Adipocyte (in vitro differentiated cells): ENCODE data around the gene NRCAM.

Experiments used
- DNase-seq: peaks from one replicate; pipeline ENCODE4 v3.0.0-alpha.2; 2015; ENCODE audit warnings: low read depth
- H3K27me3 ChIP-seq: replicated peaks from 2 replicates; pipeline ENCODE4 v1.7.0; 2013; ENCODE audit warnings: mild to moderate bottlenecking, low read length, moderate library complexity; ENCODE audit not compliant: control insufficient read depth, insufficient read depth
- H3K36me3 ChIP-seq: 2 replicates; pipeline ENCODE4 v1.7.0; 2013; ENCODE audit warnings: low read length, mild to moderate bottlenecking, moderate library complexity; ENCODE audit not compliant: control insufficient read depth, insufficient read depth, severe bottlenecking
- H3K4me1 ChIP-seq: 2 replicates; pipeline ENCODE4 v1.7.0; 2013; ENCODE audit warnings: mild to moderate bottlenecking, low read length, moderate library complexity; ENCODE audit not compliant: control insufficient read depth, insufficient read depth
- H3K4me3 ChIP-seq: 2 replicates; pipeline ENCODE4 v1.7.0; 2013; ENCODE audit warnings: mild to moderate bottlenecking, low read length, moderate library complexity
- H3K9ac ChIP-seq: 2 replicates; pipeline ENCODE4 v1.7.0; 2013; ENCODE audit warnings: mild to moderate bottlenecking, low read length, moderate library complexity
- H3K9me3 ChIP-seq: 2 replicates; pipeline ENCODE4 v1.7.0; 2013; ENCODE audit warnings: mild to moderate bottlenecking, low read length, moderate library complexity; ENCODE audit not compliant: control insufficient read depth

The NRCAM gene

DNA sequence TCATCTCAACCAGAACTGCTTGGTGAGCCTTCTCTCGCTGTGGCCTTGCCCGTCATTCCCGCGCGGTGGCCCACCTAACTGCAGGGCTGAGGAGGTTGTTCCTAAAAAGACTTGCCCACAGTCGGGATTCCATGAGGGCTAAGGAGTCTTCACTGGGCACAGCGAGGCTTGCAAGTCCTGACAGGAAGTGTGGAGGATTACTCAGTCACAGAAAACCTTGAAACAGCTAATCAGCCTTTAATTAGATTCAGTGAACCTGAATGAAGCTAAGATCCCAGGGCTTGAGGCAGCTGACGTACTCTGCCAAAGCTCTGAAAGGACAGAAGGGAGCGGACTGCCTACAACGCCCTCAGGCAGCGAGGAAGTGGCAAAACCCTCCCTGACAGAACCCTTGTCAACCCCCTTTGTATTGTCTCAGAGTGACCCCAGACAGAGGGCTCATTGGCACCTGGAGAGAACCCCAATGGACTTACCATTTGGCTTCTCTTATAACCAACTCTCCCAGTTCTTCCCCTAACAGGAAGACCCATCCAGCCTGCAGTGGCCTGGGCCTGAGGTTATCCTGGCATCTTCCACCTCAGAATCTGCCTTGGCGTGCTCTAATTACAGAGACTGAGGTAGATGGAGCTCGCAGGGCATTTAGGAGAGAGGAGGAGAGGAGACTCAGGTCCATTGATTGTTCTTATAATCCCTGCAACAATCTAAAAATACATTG lies 323.5 kb downstream of the NRCAM start:
- no peak for DNase-seq
- Histone ChIP-seq H3K4me3 (no peak overlapping the region), H3K9ac (no peak overlapping the region), H3K36me3 (no peaks in the 10 kb centered on the region), H3K4me1 (peaks cover 13% of the 10 kb centered on the region), H3K9me3 (no peaks in the 10 kb centered on the region), H3K27me3 (no peaks in the 10 kb centered on the region)

DNA sequence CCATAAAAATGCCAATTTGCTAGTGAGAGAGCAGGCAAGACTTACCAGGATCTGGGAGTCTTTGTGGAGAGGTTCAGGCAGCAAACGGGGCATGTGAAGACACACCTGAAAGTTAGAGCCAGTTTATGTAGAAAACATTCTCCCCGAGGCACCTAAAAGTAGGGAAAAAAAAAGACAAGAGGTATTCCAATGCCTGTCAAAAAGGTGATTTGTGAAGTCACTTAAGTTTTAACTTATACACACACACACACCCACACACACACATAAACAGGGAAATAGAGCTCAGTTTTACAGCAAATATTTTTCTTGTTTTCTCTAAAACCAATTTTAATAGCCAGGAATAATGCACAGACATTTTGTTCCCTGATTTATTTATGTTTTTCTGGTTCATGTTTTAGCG lies 326.0 kb downstream of the NRCAM start, which contains the start of gene LAMB4:
TSS of gene LAMB4 (minus strand) at position 101 of the 400 bp plus-strand sequence. CDS start 7,197 bp downstream, outside the sequence.
- DNase-seq = no peak
- H3K36me3 ChIP-seq = no peaks in the 10 kb centered on the region
- peaks cover 13% of the 10 kb centered on the region for H3K4me1 ChIP-seq
- H3K9ac ChIP-seq = no peak within 1 kb of the TSS
- H3K4me3 ChIP-seq = no peak within 1 kb of the TSS
- H3K9me3 ChIP-seq = no peaks in the 10 kb centered on the region
- no peaks in the 10 kb centered on the region for H3K27me3 ChIP-seq

DNA sequence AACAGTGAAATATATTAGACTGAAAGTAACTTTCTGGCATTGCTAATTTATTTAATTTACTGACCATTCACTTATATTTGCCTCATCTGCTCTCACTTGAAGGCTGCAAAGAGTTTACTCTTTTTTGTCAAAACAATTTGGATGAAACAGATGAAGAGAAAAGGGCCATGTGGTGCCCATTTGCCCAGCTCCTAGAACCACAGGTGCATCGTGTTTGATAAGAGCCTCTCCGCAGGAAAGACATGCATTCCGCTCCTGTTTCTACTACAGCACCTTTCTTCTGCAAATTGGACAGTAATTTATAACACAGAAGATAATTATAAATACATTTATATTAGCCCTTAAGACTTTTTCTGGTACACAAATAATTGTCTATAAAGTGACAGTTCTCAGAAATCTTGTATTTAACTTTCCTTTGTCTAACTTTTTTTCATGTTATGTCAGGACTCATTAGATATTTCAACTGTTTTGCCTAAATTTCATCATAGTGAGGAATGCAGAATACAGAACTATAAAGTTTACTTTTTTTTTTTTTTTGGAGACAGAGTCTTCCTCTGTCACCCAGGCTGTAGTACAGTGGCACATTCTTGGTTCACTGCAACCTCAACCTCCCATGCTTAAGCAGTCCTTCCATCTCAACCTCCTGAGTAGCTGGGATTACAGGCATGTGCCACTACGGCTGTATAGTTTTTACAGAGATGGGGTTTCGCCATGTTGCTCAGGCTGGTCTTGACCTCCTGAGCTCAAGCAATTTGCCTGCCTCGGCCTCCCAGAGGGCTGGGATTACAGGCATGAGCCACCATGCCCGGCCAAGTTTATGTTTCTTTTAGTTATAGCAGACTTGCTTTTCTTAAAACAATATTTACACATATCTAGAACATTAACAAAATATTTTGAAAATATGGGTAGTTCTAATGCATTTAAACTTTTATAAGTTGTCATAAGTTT lies 326.9 kb downstream of the NRCAM start:
- no peaks in the 10 kb centered on the region for H3K9me3 ChIP-seq
- H3K4me3 ChIP-seq = no peak overlapping the region
- H3K27me3 ChIP-seq = no peaks in the 10 kb centered on the region
- peak; percentile 67 for DNase-seq
- H3K36me3 ChIP-seq = no peaks in the 10 kb centered on the region
- peaks cover 21% of the 10 kb centered on the region for H3K4me1 ChIP-seq
- H3K9ac ChIP-seq = no peak overlapping the region

- no peaks in the 10 kb centered on the region for H3K9me3 ChIP-seq
These were observed 327.7 kb downstream of the NRCAM start for GRCh38 chr7:108128514-108128913.

DNA sequence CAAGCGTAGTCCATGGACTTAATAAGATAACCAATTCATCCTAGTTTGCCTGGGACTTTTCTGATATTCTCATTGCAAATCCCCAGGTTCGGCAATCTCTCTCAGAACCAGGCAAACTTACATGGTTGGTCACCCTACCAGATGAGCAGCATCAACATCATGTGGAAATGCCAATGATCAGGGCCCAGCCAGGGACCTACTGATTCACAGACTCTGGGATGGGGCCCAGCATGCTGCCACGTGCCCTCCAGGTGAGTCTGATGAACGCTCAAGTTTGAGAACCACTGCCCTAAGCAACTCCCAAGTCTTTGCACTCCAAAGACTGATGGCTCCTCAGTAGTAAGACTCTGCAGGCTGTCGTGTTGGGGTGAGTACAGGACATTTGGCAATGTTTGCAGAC lies 328.8 kb downstream of the NRCAM start:
- no peaks in the 10 kb centered on the region for H3K36me3 ChIP-seq
- no peaks in the 10 kb centered on the region for H3K9me3 ChIP-seq
- no peaks in the 10 kb centered on the region for H3K27me3 ChIP-seq
- no peak overlapping the region for H3K4me3 ChIP-seq
- no peak overlapping the region for H3K9ac ChIP-seq
- H3K4me1 ChIP-seq = peaks cover 21% of the 10 kb centered on the region
- DNase-seq = no peak

More at GRCh38 chr7:108128514-108128913, 327.7 kb downstream of the NRCAM start:
- Histone ChIP-seq H3K27me3 (no peaks in the 10 kb centered on the region), H3K9ac (no peak overlapping the region), H3K4me1 (peaks cover 21% of the 10 kb centered on the region), H3K4me3 (no peak overlapping the region), H3K36me3 (no peaks in the 10 kb centered on the region)
- no peak for DNase-seq

DNA sequence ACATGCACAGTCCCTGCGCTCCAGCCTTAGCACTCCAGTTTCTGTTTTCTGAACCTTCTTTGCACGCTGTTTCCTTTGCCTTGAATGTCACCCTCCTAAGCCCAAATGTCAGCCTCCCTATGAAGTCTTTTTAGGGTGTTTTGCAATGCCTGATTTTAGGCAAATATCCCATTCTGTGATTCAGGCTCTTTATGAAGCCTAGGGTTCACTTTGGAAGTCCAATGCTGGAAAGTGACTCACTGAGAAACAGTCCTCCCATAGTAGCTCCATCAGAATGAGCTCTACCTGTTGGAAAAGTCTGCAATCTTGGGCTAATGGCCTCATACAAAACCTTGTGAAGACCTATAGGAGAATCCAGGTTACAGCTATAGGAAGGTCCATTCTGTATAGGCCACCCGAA lies 331.4 kb downstream of the NRCAM start:
- no peak overlapping the region for H3K4me3 ChIP-seq
- no peaks in the 10 kb centered on the region for H3K27me3 ChIP-seq
- peaks cover 18% of the 10 kb centered on the region for H3K4me1 ChIP-seq
- H3K36me3 ChIP-seq = no peaks in the 10 kb centered on the region
- DNase-seq = no peak
- no peaks in the 10 kb centered on the region for H3K9me3 ChIP-seq
- no peak overlapping the region for H3K9ac ChIP-seq

DNA sequence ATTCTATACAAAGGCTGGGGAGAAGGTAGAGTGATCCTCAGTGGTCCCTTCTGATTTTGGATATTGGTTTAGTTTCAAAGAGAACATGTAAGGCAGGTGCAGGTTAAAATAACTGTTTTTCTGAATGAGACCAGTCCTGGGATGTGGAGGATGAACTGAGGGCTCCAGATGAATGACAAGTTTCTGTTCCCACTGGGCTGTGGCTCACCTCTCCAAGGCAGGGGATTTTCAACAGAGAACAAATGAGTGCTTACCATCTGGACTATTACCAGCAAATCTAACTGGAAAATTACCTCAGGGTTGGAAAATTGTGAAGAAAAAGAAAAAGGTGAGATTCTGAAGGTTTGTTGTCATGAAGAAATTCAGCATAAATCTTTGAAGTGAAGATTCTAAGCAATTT lies 334.1 kb downstream of the NRCAM start:
- no peaks in the 10 kb centered on the region for H3K27me3 ChIP-seq
- DNase-seq = no peak
- no peak overlapping the region for H3K4me3 ChIP-seq
- peaks cover 8% of the 10 kb centered on the region for H3K4me1 ChIP-seq
- no peaks in the 10 kb centered on the region for H3K36me3 ChIP-seq
- no peaks in the 10 kb centered on the region for H3K9me3 ChIP-seq
- H3K9ac ChIP-seq = no peak overlapping the region

- Histone ChIP-seq H3K36me3 (no peaks in the 10 kb centered on the region), H3K4me3 (no peak overlapping the region), H3K27me3 (no peaks in the 10 kb centered on the region), H3K4me1 (peaks cover 8% of the 10 kb centered on the region), H3K9ac (no peak overlapping the region), H3K9me3 (no peaks in the 10 kb centered on the region)
- peak; percentile 15 for DNase-seq
These were observed 335.3 kb downstream of the NRCAM start for GRCh38 chr7:108120933-108121332.

DNA sequence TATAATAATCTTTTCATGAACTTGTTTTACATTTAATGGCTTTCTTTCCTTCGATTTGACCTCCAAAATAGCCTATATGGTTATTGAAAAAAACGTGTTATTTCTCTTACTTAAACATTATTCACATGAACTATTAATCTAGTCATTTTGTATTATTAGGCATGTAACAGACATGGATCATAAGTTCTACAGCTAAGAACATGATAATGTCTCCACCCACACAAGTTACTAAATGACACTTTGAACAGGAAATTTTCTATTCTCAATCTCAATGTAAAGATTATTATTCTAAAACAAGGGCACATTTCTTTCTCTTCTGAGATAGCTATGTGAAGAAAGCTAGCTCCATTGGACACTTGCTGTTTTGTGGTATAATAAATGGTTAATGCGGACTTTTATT lies 336.0 kb downstream of the NRCAM start:
- Histone ChIP-seq H3K4me1 (peaks cover 8% of the 10 kb centered on the region), H3K4me3 (no peak overlapping the region), H3K27me3 (no peaks in the 10 kb centered on the region), H3K9me3 (no peaks in the 10 kb centered on the region), H3K9ac (no peak overlapping the region), H3K36me3 (no peaks in the 10 kb centered on the region)
- DNase-seq = no peak

DNA sequence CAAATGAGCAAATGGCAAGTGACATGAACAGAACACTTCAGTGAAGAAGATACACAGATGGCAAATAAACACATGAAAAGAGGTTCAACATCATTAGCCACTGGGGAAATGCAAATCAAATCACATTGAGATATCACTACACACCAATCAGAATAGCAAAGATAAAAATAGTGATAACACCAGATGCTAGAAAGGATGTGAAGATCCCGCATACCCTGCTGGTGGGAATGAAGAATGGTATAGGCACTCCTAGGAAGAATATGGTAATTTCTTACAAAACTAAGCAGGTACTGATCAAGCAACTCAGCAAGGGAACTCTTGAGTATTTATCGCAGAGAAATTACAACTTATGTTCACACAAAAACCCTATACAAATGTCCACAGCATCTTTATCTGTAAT lies 337.3 kb downstream of the NRCAM start:
- no peaks in the 10 kb centered on the region for H3K4me1 ChIP-seq
- no peak overlapping the region for H3K4me3 ChIP-seq
- no peaks in the 10 kb centered on the region for H3K27me3 ChIP-seq
- H3K9ac ChIP-seq = no peak overlapping the region
- no peaks in the 10 kb centered on the region for H3K36me3 ChIP-seq
- no peaks in the 10 kb centered on the region for H3K9me3 ChIP-seq
- no peak for DNase-seq

DNA sequence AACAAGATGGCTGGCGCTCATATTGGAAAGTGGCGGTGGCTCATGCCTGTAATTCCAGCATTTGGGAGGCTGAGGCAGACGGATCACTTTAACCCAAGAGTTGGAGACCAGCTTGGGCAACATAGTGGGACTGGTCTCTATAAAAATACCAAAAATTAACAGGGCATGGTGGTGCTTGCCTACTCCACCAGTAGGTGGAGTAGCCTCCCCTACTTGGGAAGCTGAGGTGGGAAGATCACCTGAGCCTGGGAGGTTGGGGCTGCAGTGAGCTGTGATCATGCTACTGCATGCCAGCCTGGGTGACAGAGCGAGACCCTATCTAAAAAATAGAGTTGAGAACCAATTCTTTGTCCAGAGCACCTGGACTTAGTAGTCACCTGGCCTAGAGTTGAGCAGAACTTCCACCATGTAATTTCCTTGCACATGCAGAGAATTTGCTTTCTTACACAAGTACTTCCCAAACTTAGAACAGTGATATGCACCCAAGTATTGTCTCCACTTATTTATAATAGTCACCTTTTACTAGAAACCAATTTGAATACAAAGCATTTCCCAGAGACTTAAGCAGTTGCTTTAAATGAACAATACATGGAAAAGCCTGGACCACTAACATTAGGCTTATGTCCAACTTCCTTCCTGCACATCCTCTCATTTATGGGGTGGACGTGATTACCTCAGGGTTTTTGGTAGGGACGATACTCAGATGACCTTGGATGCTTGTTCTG lies 342.0 kb downstream of the NRCAM start:
- no peak overlapping the region for H3K9ac ChIP-seq
- H3K36me3 ChIP-seq = no peaks in the 10 kb centered on the region
- no peaks in the 10 kb centered on the region for H3K9me3 ChIP-seq
- H3K4me1 ChIP-seq = peaks cover 7% of the 10 kb centered on the region
- no peaks in the 10 kb centered on the region for H3K27me3 ChIP-seq
- DNase-seq = no peak
- no peak overlapping the region for H3K4me3 ChIP-seq
